ENCODE measurements around the gene PRR30. TPM values are rescaled to one million over a fixed set of nuclear protein-coding genes. Genes with fewer than 3 reads are reported as not detected.

Gene PRR30
- total and polyA plus RNA-seq, 10 of the 15 experiments (the other 5 are each of a cell fraction or from before 2014, with no cell fraction given): not detected

DNA sequence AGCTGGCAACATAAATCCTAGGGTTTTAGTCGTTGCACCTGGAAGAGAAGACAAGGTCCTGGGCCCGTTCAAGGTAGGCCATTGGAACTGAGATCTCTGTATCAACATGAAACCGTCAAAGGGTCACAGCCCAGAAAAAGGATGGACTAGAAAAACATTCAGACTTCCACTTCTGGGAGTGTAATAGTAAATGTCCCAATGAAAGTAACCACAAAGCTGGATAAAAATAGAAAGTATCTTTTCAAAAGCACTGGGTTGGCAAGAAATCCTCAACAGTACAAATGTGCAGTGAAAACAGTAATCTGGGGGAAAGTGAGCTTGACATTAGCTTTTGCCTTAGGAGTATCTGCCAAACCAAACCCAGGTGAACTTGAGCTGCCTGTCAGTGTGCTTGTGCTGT, 33.2 kb downstream of the PRR30 start:
- intact Hi-C loops (cut with micrococcal nuclease; ENCODE audit: unreplicated experiment) (no loop called here), in situ Hi-C loops (cut with MboI) (no loop called here)
- 49% methylated on average over 3 of the region's 3 CpGs for WGBS (ENCODE audit: insufficient coverage, insufficient replicate concordance, low lambda C conversion rate, missing lambda C conversion rate)
- Histone ChIP-seq H3K27me3 (replicated peaks in 1 of 2; ENCODE audit: control insufficient read depth in 2 of 2, insufficient read depth in 2 of 2, low read length in 1 of 2) (no peaks in the 10 kb centered on the region; a peak in 2 of 4 replicates), H3K79me2 (ENCODE audit: control insufficient read depth, insufficient read depth, low read length) (no peaks in the 10 kb centered on the region), H3K4me3 (no peak overlapping the region), H3K9ac (ENCODE audit: control insufficient read depth, insufficient read depth, low read length) (no peak overlapping the region), H3K4me1 (ENCODE audit: control insufficient read depth, insufficient read depth, low read length) (no peaks in the 10 kb centered on the region), H3K9me3 (replicated peaks; ENCODE audit: control insufficient read depth, insufficient read depth, low read length) (no peaks in the 10 kb centered on the region), H3K36me3 (ENCODE audit: control insufficient read depth in 2 of 2, insufficient read depth in 2 of 2, low read length in 1 of 2) (no peaks in the 10 kb centered on the region), H3K27ac (ENCODE audit: control insufficient read depth, insufficient read depth) (no peak overlapping the region), H3K4me2 (ENCODE audit: control insufficient read depth, insufficient read depth) (no peak overlapping the region), H4K20me1 (ENCODE audit: control insufficient read depth, insufficient read depth) (no peaks in the 10 kb centered on the region), H2AFZ (ENCODE audit: control insufficient read depth, low read depth, low read length) (no peak overlapping the region)
- SMC1A ChIA-PET (ENCODE audit: uncharacterized antibody, unreplicated experiment): interaction anchor here (0.9 to 2.7 kb wide), 3 partner anchors 10 to 175 kb away, joined by 4 to 10 read pairs (median 6); partner anchors contain the start of gene TRIM54
- BruUV-seq (replicated peaks): no TSS peak
- POLR2A ChIA-PET: no interaction called here
- ATAC-seq (no peak), FAIRE-seq (no peak), DNase-seq (ENCODE audit: low read depth, low spot score) (no peak)
- RAD21 ChIA-PET (ENCODE audit: unreplicated experiment): no interaction called here
- TF ChIP-seq BACH1 (IDR thresholded peaks at IDR 0.05; ENCODE audit: borderline replicate concordance) (no peak), ZBED1 (IDR thresholded peaks at IDR 0.05; ENCODE audit: borderline replicate concordance) (no peak), POLR2AphosphoS2 (IDR thresholded peaks at IDR 0.05; ENCODE audit: low read depth, low read length) (no peak), NRF1 (conservative IDR thresholded peaks at IDR 0.05; ENCODE audit: low read depth, low read length) (no peak)
- TF ChIP-seq, protein P1, sequence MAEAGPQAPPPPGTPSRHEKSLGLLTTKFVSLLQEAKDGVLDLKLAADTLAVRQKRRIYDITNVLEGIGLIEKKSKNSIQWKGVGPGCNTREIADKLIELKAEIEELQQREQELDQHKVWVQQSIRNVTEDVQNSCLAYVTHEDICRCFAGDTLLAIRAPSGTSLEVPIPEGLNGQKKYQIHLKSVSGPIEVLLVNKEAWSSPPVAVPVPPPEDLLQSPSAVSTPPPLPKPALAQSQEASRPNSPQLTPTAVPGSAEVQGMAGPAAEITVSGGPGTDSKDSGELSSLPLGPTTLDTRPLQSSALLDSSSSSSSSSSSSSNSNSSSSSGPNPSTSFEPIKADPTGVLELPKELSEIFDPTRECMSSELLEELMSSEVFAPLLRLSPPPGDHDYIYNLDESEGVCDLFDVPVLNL (IDR thresholded peaks at IDR 0.05; ENCODE audit: low read depth, low read length): no peak
- CTCF ChIA-PET: interaction anchor here (0.6 to 3.1 kb wide), 6 partner anchors 9 to 197 kb away, joined by 3 to 13 read pairs (median 3); no protein-coding TSS in a partner anchor

DNA sequence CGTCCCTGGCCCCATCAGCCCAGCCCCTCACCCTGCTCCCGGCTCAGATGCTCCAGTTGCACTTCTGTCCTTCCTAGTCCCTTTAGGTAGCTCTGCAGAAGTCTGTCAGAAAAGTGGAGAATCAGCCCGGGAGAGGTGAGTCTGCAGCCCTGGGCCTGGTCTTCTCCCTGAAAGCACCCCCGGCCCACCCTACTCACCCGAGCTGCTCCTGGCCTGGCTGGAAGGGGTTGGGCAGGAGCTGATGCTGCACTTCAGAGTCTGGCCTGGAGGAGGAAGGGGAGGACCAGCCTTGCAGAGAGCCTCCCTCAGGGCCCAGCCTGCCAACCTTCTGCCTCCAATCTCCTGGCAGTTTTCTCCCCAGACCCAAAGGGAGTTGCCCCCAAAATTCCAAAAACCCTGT, 36.9 kb downstream of the PRR30 start:
- H3K79me2 ChIP-seq (ENCODE audit: control insufficient read depth, insufficient read depth, low read length): no peaks in the 10 kb centered on the region
- H3K9me3 ChIP-seq (replicated peaks; ENCODE audit: control insufficient read depth, insufficient read depth, low read length): no peaks in the 10 kb centered on the region
- intact Hi-C loops (cut with micrococcal nuclease; ENCODE audit: unreplicated experiment): no loop called here
- SMC1A ChIA-PET (ENCODE audit: uncharacterized antibody, unreplicated experiment): interaction anchor here (1.0 to 2.3 kb wide), 4 partner anchors 12 to 201 kb away, joined by 3 to 8 read pairs (median 4); no protein-coding TSS in a partner anchor
- no peak overlapping the region for H3K27ac ChIP-seq (ENCODE audit: control insufficient read depth, insufficient read depth)
- no peaks in the 10 kb centered on the region for H4K20me1 ChIP-seq (ENCODE audit: control insufficient read depth, insufficient read depth)
- DNase-seq (ENCODE audit: low read depth, low spot score): no peak
- H3K9ac ChIP-seq (ENCODE audit: control insufficient read depth, insufficient read depth, low read length): no peak overlapping the region
- no peak overlapping the region for H3K4me3 ChIP-seq
- POLR2A ChIA-PET: no interaction called here
- H3K4me1 ChIP-seq (ENCODE audit: control insufficient read depth, insufficient read depth, low read length): no peaks in the 10 kb centered on the region
- CTCF ChIA-PET: interaction anchor here (1.1 to 9.3 kb wide), 4 partner anchors 70 to 201 kb away, joined by 3 to 132 read pairs (median 43); partner anchors contain the start of gene TRIM54
- no peaks in the 10 kb centered on the region; a peak in 1 of 4 replicates for H3K36me3 ChIP-seq (ENCODE audit: control insufficient read depth in 2 of 2, insufficient read depth in 2 of 2, low read length in 1 of 2)
- no peak overlapping the region for H3K4me2 ChIP-seq (ENCODE audit: control insufficient read depth, insufficient read depth)
- 46% methylated on average over 5 of the region's 5 CpGs for WGBS (ENCODE audit: insufficient coverage, insufficient replicate concordance, low lambda C conversion rate, missing lambda C conversion rate)
- in situ Hi-C loops (cut with MboI): no loop called here
- no peak for ATAC-seq
- H3K27me3 ChIP-seq (replicated peaks in 1 of 2; ENCODE audit: control insufficient read depth in 2 of 2, insufficient read depth in 2 of 2, low read length in 1 of 2): no peaks in the 10 kb centered on the region
- H2AFZ ChIP-seq (ENCODE audit: control insufficient read depth, low read depth, low read length): no peak overlapping the region
- no TSS peak for BruUV-seq (replicated peaks)
- RAD21 ChIA-PET (ENCODE audit: unreplicated experiment): interaction anchor here (0.5 to 2.5 kb wide), 3 partner anchors 21 to 177 kb away, joined by 3 to 11 read pairs (median 3); no protein-coding TSS in a partner anchor
- FAIRE-seq: no peak
- TF ChIP-seq JUNB (IDR thresholded peaks at IDR 0.05) (no peak), EP300 (IDR thresholded peaks at IDR 0.05; ENCODE audit: borderline replicate concordance in 1 of 2, control insufficient read depth in 1 of 2, low read depth in 2 of 2, low read length in 2 of 2) (no peak), CREB1 (IDR thresholded peaks at IDR 0.05; ENCODE audit: low read depth) (no peak), RBBP5 (conservative IDR thresholded peaks at IDR 0.05) (no peak), SREBF2 (IDR thresholded peaks at IDR 0.05; ENCODE audit: low read length) (no peak), TCF7 (IDR thresholded peaks at IDR 0.05; ENCODE audit: borderline replicate concordance) (no peak), ZNF384 (IDR thresholded peaks at IDR 0.05; ENCODE audit: borderline replicate concordance, low read depth, low read length) (no peak)
- TF ChIP-seq, protein P2, sequence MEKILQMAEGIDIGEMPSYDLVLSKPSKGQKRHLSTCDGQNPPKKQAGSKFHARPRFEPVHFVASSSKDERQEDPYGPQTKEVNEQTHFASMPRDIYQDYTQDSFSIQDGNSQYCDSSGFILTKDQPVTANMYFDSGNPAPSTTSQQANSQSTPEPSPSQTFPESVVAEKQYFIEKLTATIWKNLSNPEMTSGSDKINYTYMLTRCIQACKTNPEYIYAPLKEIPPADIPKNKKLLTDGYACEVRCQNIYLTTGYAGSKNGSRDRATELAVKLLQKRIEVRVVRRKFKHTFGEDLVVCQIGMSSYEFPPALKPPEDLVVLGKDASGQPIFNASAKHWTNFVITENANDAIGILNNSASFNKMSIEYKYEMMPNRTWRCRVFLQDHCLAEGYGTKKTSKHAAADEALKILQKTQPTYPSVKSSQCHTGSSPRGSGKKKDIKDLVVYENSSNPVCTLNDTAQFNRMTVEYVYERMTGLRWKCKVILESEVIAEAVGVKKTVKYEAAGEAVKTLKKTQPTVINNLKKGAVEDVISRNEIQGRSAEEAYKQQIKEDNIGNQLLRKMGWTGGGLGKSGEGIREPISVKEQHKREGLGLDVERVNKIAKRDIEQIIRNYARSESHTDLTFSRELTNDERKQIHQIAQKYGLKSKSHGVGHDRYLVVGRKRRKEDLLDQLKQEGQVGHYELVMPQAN (conservative IDR thresholded peaks at IDR 0.05): no peak

Data from GM12878 (cell line).